GM12892 (cell line): ENCODE data around the gene TENM4.

ENCODE experiments used
- POLR2A ChIP-seq: IDR thresholded peaks from 2 replicates; pipeline ENCODE4 v1.6.1; 2011; ENCODE audit warnings: low read depth, low read length, control low read depth
- POLR2AphosphoS5 ChIP-seq: IDR thresholded peaks from 2 replicates; pipeline ENCODE4 v1.6.1; 2011; ENCODE audit warnings: low read depth, low read length, control low read depth
- TAF1 ChIP-seq: IDR thresholded peaks from 2 replicates; pipeline ENCODE4 v1.6.1; 2011; ENCODE audit warnings: low read depth, mild to moderate bottlenecking, control low read depth, low read length, borderline replicate concordance

DNA sequence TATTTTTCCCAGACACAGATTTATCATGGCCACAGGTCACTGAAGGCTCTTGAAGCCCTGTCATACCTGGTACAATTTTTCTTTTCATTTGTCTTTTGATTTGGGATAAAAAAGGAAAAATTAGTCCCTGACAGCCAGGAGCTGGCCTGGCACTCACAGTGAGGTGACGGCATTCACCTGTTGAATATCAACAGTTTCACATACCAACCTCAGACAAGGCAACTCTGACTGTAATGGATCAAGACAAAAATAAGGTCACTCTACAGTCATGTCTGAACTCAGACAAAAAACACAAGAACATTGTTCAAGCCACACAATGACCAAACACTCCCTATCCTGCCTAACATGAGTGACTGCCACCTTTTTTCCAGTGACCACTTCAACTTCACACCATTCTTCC lies 392.9 kb downstream of the TENM4 start:
- TF ChIP-seq POLR2A, result no peak
- no peak for TF ChIP-seq POLR2AphosphoS5
- TF ChIP-seq TAF1, result no peak
